Measurements from ENCODE around the gene ITPR3. TPM values are rescaled to one million over a fixed set of nuclear protein-coding genes. Genes with fewer than 3 reads are reported as not detected.

Gene ITPR3
- polyA plus RNA-seq, 1 donor (not counting 4 experiments of a cell fraction or from before 2014, with no cell fraction given) = 43.3 TPM

DNA sequence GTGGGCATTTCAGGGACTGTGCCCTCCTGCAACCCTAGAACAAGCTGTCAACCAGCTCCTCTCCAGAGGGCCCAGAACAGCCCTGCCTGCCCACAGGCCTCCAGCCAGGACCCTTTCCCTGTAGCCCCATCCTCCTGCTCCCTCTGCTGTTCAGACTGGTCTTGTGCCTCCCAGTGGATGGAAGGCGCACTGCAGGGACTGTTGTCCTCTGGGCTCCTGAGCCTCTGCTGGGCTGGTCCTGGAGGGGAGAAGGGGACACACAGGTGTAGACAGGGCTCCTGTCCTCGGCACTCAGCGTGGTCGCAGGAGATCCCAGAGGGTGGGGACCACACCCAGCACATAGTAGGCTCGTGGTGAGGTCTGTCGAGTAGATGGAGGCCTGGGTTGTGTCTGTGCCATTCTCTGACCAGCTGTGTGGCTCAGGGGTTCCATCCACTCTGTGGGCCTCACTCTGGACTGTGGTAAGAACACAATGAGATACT lies 11.5 kb downstream of the ITPR3 start:
- peaks cover 49% of the 10 kb centered on the region for H3K4me1 ChIP-seq (ENCODE audit: control insufficient read depth, extremely low read depth, insufficient read depth, low read length)
- no peaks in the 10 kb centered on the region for H3K9me1 ChIP-seq (ENCODE audit: control insufficient read depth, extremely low read depth, insufficient read depth, low read length)
- no peaks in the 10 kb centered on the region for H3K9me3 ChIP-seq (ENCODE audit: control insufficient read depth, low read depth, low read length)
- dilution Hi-C loops (cut with MboI; ENCODE audit: extremely low pct_ligation_motif_present, low sequenced_read_pairs) = no loop called here
- peak overlapping the region; percentile 49 for H3K27ac ChIP-seq (ENCODE audit: control insufficient read depth, insufficient read depth, low read length)
- H3K36me3 ChIP-seq (ENCODE audit: control insufficient read depth in 2 of 2, extremely low read depth in 1 of 2, insufficient read depth in 2 of 2, low read length in 2 of 2) = peaks cover 15 to 25% of the 10 kb centered on the region in 2 experiments
- FAIRE-seq = no peak
- TF ChIP-seq, protein P1, sequence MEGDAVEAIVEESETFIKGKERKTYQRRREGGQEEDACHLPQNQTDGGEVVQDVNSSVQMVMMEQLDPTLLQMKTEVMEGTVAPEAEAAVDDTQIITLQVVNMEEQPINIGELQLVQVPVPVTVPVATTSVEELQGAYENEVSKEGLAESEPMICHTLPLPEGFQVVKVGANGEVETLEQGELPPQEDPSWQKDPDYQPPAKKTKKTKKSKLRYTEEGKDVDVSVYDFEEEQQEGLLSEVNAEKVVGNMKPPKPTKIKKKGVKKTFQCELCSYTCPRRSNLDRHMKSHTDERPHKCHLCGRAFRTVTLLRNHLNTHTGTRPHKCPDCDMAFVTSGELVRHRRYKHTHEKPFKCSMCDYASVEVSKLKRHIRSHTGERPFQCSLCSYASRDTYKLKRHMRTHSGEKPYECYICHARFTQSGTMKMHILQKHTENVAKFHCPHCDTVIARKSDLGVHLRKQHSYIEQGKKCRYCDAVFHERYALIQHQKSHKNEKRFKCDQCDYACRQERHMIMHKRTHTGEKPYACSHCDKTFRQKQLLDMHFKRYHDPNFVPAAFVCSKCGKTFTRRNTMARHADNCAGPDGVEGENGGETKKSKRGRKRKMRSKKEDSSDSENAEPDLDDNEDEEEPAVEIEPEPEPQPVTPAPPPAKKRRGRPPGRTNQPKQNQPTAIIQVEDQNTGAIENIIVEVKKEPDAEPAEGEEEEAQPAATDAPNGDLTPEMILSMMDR (optimal IDR thresholded peaks at IDR 0.05 in 1 of 3, IDR thresholded peaks at IDR 0.05 in 1 of 3, conservative IDR thresholded peaks at IDR 0.05 in 1 of 3; ENCODE audit: extremely low read depth in 1 of 3, insufficient read depth in 2 of 3, low read length in 3 of 3) = peak in 2 of 3 experiments; percentile 88 to 91
- TF ChIP-seq EZH2 (IDR thresholded peaks at IDR 0.05; ENCODE audit: low read length) = no peak
- peak overlapping the region; percentile 44 for H3K9ac ChIP-seq (ENCODE audit: control insufficient read depth, extremely low read depth, insufficient read depth, low read length)
- H3K27me3 ChIP-seq (ENCODE audit: control insufficient read depth, extremely low read depth, insufficient read depth, low read length) = no peaks in the 10 kb centered on the region
- H4K20me1 ChIP-seq (ENCODE audit: control insufficient read depth, extremely low read depth, insufficient read depth, low read length) = peaks cover 31% of the 10 kb centered on the region
- no peak for DNase-seq (ENCODE audit: low read depth, low spot score)
- H2AFZ ChIP-seq (ENCODE audit: control insufficient read depth, low read length) = no peak overlapping the region
- H3K4me2 ChIP-seq (ENCODE audit: control insufficient read depth, extremely low read depth, insufficient read depth, low read depth, low read length) = peak overlapping the region; percentile 76
- H3K4me3 ChIP-seq (ENCODE audit: control insufficient read depth in 2 of 3, extremely low read depth in 1 of 3, insufficient read depth in 2 of 3, low read depth in 1 of 3, low read length in 3 of 3) = peak overlapping the region in 1 of 3 experiments; percentile 49
- peaks cover 86% of the 10 kb centered on the region for H3K79me2 ChIP-seq (ENCODE audit: control insufficient read depth, insufficient read depth, low read length)

DNA sequence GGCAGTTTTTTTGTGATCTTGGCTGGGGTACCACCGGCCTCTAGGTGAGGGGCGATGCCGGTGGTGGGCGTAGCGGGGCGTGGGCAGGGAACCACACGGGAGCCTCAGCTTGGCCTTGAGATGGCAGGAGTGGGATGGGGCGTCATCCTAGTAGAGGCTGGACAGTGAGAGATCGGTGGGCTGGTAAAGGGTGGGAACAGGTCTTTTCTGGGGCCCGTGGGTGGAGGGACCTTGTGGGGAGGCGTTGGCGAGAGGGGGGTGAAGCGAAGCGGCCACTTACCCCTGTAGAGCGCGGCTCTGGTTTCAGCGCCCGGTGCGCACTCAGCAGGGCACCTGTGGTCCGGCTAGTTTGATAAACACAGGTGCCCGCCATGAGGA lies 12.0 kb downstream of the ITPR3 start:
- dilution Hi-C loops (cut with MboI; ENCODE audit: extremely low pct_ligation_motif_present, low sequenced_read_pairs) = no loop called here
- Histone ChIP-seq H3K27ac (ENCODE audit: control insufficient read depth, insufficient read depth, low read length) (peak overlapping the region; percentile 49), H3K9ac (ENCODE audit: control insufficient read depth, extremely low read depth, insufficient read depth, low read length) (peak overlapping the region; percentile 44), H2AFZ (ENCODE audit: control insufficient read depth, low read length) (no peak overlapping the region), H3K4me1 (ENCODE audit: control insufficient read depth, extremely low read depth, insufficient read depth, low read length) (peaks cover 44% of the 10 kb centered on the region), H3K79me2 (ENCODE audit: control insufficient read depth, insufficient read depth, low read length) (peaks cover 86% of the 10 kb centered on the region), H4K20me1 (ENCODE audit: control insufficient read depth, extremely low read depth, insufficient read depth, low read length) (peaks cover 31% of the 10 kb centered on the region), H3K4me3 (ENCODE audit: control insufficient read depth in 2 of 3, extremely low read depth in 1 of 3, insufficient read depth in 2 of 3, low read depth in 1 of 3, low read length in 3 of 3) (peak overlapping the region; percentile 8 to 52 (median 49)), H3K9me3 (ENCODE audit: control insufficient read depth, low read depth, low read length) (no peaks in the 10 kb centered on the region), H3K36me3 (ENCODE audit: control insufficient read depth in 2 of 2, extremely low read depth in 1 of 2, insufficient read depth in 2 of 2, low read length in 2 of 2) (peaks cover 12 to 22% of the 10 kb centered on the region in 2 experiments), H3K9me1 (ENCODE audit: control insufficient read depth, extremely low read depth, insufficient read depth, low read length) (no peaks in the 10 kb centered on the region), H3K4me2 (ENCODE audit: control insufficient read depth, extremely low read depth, insufficient read depth, low read depth, low read length) (peak overlapping the region; percentile 76), H3K27me3 (ENCODE audit: control insufficient read depth, extremely low read depth, insufficient read depth, low read length) (no peaks in the 10 kb centered on the region)
- TF ChIP-seq EZH2 (IDR thresholded peaks at IDR 0.05; ENCODE audit: low read length) = no peak
- TF ChIP-seq, protein P1 (optimal IDR thresholded peaks at IDR 0.05 in 1 of 3, IDR thresholded peaks at IDR 0.05 in 1 of 3, conservative IDR thresholded peaks at IDR 0.05 in 1 of 3; ENCODE audit: extremely low read depth in 1 of 3, insufficient read depth in 2 of 3, low read length in 3 of 3) = no peak
- DNase-seq (ENCODE audit: low read depth, low spot score) (no peak), FAIRE-seq (no peak)

Data from keratinocyte (primary cell).